Loucy (cell line): ENCODE results near the gene SCAANT1.

ENCODE experiments used
- H2AFZ ChIP-seq: fragments of 200-600 bp; sonication (generic); 2 replicates; pipeline ENCODE4 v1.6.0; 2016; ENCODE audit warnings: antibody characterized with exemption, mild to moderate bottlenecking, low read length, moderate library complexity
- H3F3A ChIP-seq: fragments of 200-600 bp; 2 replicates; pipeline ENCODE4 v1.6.0; 2016; ENCODE audit warnings: antibody characterized with exemption, low read depth, mild to moderate bottlenecking
- H3K27me3 ChIP-seq: fragments of 200-600 bp; sonication (generic); 2 replicates; pipeline ENCODE4 v1.6.1; 2014; ENCODE audit warnings: low read length, mild to moderate bottlenecking; ENCODE audit not compliant: insufficient read depth, poor library complexity, severe bottlenecking
- H3K36me3 ChIP-seq: fragments of 200-600 bp; sonication (generic); 2 replicates; pipeline ENCODE4 v1.6.1; 2016; ENCODE audit warnings: low read length; ENCODE audit not compliant: insufficient read depth
- H3K4me1 ChIP-seq: fragments of 200-600 bp; sonication (generic); 2 replicates; pipeline ENCODE4 v1.5.1; 2014; ENCODE audit warnings: low read length, mild to moderate bottlenecking; ENCODE audit not compliant: insufficient read depth, poor library complexity, severe bottlenecking
- H3K4me2 ChIP-seq: fragments of 200-600 bp; sonication (generic); 2 replicates; pipeline ENCODE4 v1.6.0; 2014; ENCODE audit warnings: antibody characterized with exemption, low read length, low read depth, mild to moderate bottlenecking; ENCODE audit not compliant: poor library complexity, severe bottlenecking
- H3K4me3 ChIP-seq: fragments of 200-600 bp; sonication (generic); 2 replicates; pipeline ENCODE4 v1.5.1; 2014; ENCODE audit warnings: low read length, mild to moderate bottlenecking, mixed read lengths; ENCODE audit not compliant: poor library complexity, severe bottlenecking
- H3K79me2 ChIP-seq: fragments of 200-600 bp; sonication (generic); 2 replicates; pipeline ENCODE4 v1.6.1; 2014; ENCODE audit warnings: low read length; ENCODE audit not compliant: insufficient read depth
- H3K9ac ChIP-seq: fragments of 200-600 bp; sonication (generic); 2 replicates; pipeline ENCODE4 v1.6.0; 2014; ENCODE audit warnings: mild to moderate bottlenecking, low read depth, low read length, moderate library complexity; ENCODE audit not compliant: poor library complexity, severe bottlenecking
- H3K9me2 ChIP-seq: fragments of 200-600 bp; sonication (generic); replicated peaks from 2 replicates; pipeline ENCODE4 v1.6.1; 2016; ENCODE audit warnings: low read depth, low read length, mixed read lengths
- H3K9me3 ChIP-seq: fragments of 200-600 bp; sonication (generic); 2 replicates; pipeline ENCODE4 v1.6.1; 2014; ENCODE audit warnings: mild to moderate bottlenecking, antibody characterized with exemption, low read length, low read depth; ENCODE audit not compliant: insufficient read depth
- H4K20me1 ChIP-seq: fragments of 200-600 bp; sonication (generic); 2 replicates; pipeline ENCODE4 v1.6.0; 2014; ENCODE audit warnings: antibody characterized with exemption, low read length, mild to moderate bottlenecking; ENCODE audit not compliant: insufficient read depth, poor library complexity, severe bottlenecking
- EZH2phosphoT487 ChIP-seq: fragments of 200-600 bp; IDR thresholded peaks from 2 replicates; pipeline ENCODE4 v1.6.1; 2018; ENCODE audit warnings: antibody characterized with exemption, mild to moderate bottlenecking, moderate library complexity, borderline replicate concordance
- TF ChIP-seq, protein P1 (sequence below): fragments of 200-600 bp; sonication (generic); conservative IDR thresholded peaks from 2 replicates; pipeline ENCODE4 v1.5.1; 2014; ENCODE audit warnings: mild to moderate bottlenecking, antibody characterized with exemption, low read length

SCAANT1 gene

DNA sequence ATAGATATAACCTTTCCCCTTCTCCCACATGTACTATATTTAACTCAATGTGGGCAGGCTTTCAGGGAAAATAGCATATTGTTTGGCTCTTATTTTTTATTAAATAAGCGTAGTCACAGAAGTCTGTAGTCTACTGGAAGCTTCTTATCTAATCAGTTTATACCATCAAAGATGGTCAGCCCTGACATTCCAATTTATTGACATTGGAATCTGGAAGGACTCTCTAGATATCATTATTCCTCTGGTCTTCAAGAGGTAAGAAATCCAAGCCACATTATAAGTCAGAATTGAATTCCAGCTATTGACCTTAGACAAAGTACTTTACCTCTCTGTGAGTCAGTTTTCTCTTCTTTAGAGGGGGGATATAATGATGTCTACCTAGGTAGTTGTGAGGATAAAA, 38.5 kb upstream of the SCAANT1 start:
- no peak overlapping the region for H3K4me3 ChIP-seq
- H4K20me1 ChIP-seq = peaks cover 18% of the 10 kb centered on the region
- H3K4me2 ChIP-seq = no peak overlapping the region
- H3F3A ChIP-seq = no peaks in the 10 kb centered on the region
- H3K4me1 ChIP-seq = no peaks in the 10 kb centered on the region
- H2AFZ ChIP-seq = no peak overlapping the region
- no peaks in the 10 kb centered on the region for H3K9me3 ChIP-seq
- H3K36me3 ChIP-seq = peaks cover 28% of the 10 kb centered on the region
- no peak overlapping the region for H3K9ac ChIP-seq
- TF ChIP-seq EZH2phosphoT487 = no peak
- TF ChIP-seq, protein P1, sequence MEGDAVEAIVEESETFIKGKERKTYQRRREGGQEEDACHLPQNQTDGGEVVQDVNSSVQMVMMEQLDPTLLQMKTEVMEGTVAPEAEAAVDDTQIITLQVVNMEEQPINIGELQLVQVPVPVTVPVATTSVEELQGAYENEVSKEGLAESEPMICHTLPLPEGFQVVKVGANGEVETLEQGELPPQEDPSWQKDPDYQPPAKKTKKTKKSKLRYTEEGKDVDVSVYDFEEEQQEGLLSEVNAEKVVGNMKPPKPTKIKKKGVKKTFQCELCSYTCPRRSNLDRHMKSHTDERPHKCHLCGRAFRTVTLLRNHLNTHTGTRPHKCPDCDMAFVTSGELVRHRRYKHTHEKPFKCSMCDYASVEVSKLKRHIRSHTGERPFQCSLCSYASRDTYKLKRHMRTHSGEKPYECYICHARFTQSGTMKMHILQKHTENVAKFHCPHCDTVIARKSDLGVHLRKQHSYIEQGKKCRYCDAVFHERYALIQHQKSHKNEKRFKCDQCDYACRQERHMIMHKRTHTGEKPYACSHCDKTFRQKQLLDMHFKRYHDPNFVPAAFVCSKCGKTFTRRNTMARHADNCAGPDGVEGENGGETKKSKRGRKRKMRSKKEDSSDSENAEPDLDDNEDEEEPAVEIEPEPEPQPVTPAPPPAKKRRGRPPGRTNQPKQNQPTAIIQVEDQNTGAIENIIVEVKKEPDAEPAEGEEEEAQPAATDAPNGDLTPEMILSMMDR = no peak
- peaks cover 53% of the 10 kb centered on the region for H3K79me2 ChIP-seq
- no peaks in the 10 kb centered on the region for H3K9me2 ChIP-seq
- H3K27me3 ChIP-seq = no peaks in the 10 kb centered on the region

DNA sequence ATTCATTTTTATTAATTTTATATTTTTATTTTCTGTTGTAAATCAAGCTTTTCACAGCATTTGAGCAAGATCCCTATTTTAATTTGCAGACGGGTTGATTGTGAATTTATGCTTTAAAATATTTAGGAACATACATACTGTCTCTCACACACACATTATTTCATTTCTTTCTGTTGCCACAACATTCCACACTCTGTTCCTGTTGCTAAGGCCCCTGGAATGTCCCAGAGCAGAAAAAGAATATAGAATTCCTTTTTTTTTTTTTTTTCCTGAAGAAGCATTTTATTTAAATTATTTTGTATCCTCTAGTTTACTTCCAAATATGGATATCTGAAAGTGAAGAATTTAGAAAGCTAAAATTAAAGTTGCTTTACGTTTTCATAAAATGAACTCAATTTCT, 36.8 kb upstream of the SCAANT1 start:
- H3K9ac ChIP-seq = no peak overlapping the region
- H3K36me3 ChIP-seq = peaks cover 25% of the 10 kb centered on the region
- H2AFZ ChIP-seq = no peak overlapping the region
- H3K79me2 ChIP-seq = peaks cover 59% of the 10 kb centered on the region
- H3K4me2 ChIP-seq = no peak overlapping the region
- no peaks in the 10 kb centered on the region for H3K4me1 ChIP-seq
- TF ChIP-seq EZH2phosphoT487 = no peak
- TF ChIP-seq, protein P1 = no peak
- H3K9me3 ChIP-seq = no peaks in the 10 kb centered on the region
- no peaks in the 10 kb centered on the region for H3F3A ChIP-seq
- H3K4me3 ChIP-seq = no peak overlapping the region
- peaks cover 21% of the 10 kb centered on the region for H4K20me1 ChIP-seq
- no peaks in the 10 kb centered on the region for H3K27me3 ChIP-seq
- no peaks in the 10 kb centered on the region for H3K9me2 ChIP-seq

DNA sequence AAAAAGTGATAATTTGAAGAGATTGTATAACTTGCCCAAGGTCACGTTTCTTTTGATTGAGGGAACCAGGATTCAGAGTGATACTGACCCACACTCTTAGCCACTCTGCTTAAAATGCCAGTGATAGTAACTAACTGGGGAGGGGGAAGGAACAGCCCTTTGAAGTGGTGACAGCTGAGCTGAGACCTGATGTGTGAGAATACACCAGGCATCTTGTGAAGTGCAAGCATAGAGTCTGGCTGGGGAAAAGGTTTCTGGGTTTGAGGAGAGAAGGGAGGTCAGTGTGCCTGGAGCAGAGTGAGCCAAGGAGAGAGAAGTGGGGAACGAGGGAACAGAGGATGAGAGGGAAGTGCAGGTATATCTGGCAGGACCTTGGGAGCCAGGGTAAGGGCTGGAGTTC, 35.4 kb upstream of the SCAANT1 start:
- H3K79me2 ChIP-seq = peaks cover 67% of the 10 kb centered on the region
- no peak overlapping the region for H3K4me2 ChIP-seq
- H2AFZ ChIP-seq = no peak overlapping the region
- peaks cover 27% of the 10 kb centered on the region for H4K20me1 ChIP-seq
- no peaks in the 10 kb centered on the region for H3K27me3 ChIP-seq
- no peaks in the 10 kb centered on the region for H3F3A ChIP-seq
- TF ChIP-seq, protein P1 = no peak
- no peak for TF ChIP-seq EZH2phosphoT487
- no peaks in the 10 kb centered on the region for H3K9me2 ChIP-seq
- peaks cover 20% of the 10 kb centered on the region for H3K36me3 ChIP-seq
- no peak overlapping the region for H3K9ac ChIP-seq
- no peak overlapping the region for H3K4me3 ChIP-seq
- no peaks in the 10 kb centered on the region for H3K9me3 ChIP-seq
- no peaks in the 10 kb centered on the region for H3K4me1 ChIP-seq
